PC-9 (cell line): Measurements from ENCODE around the gene TRIM31. TPM values are rescaled to one million over a fixed set of nuclear protein-coding genes. Genes with fewer than 3 reads are reported as not detected.

ENCODE experiments used
- BruUV-seq: library from RNA; stranded (reverse); fragments of 400-500 nt; replicated peaks from 2 replicates; lab custom pipeline; 2021; lab: Mats Ljungman, UMichigan
- CTCF ChIA-PET: fragments of 300-600 bp; sonication (Branson Sonifier 250); formaldehyde crosslinking; loops from one replicate; lab custom pipeline; 2022; ENCODE audit warnings: antibody characterized with exemption; lab: Charles Lee
- POLR2A ChIA-PET: fragments of 300-600 bp; sonication (Branson Sonifier 250); formaldehyde crosslinking; loops from one replicate; lab custom pipeline; 2022; ENCODE audit warnings: antibody characterized with exemption; ENCODE audit not compliant: unreplicated experiment; lab: Charles Lee
- DNase-seq, 2 experiments: peaks; one replicate each; pipeline versions ENCODE4 v3.0.0 to v3.0.0-alpha.2; 2015 to 2022; ENCODE audit warnings: mixed read lengths in 1 of 2
- H2AFZ ChIP-seq: fragments of 200-600 bp; sonication (generic); 2 replicates; pipeline ENCODE4 v1.8.1; 2017; ENCODE audit warnings: antibody characterized with exemption
- H3F3A ChIP-seq: fragments of 200-600 bp; sonication (generic); 2 replicates; pipeline ENCODE4 v1.8.1; 2017; ENCODE audit warnings: antibody characterized with exemption, mild to moderate bottlenecking, low read depth; ENCODE audit not compliant: insufficient read depth
- H3K27ac ChIP-seq: fragments of 200-600 bp; sonication (generic); 2 replicates; pipeline ENCODE4 v1.6.1; 2016; ENCODE audit warnings: mixed run types
- H3K27me3 ChIP-seq: fragments of 200-600 bp; sonication (generic); 2 replicates; pipeline ENCODE4 v1.6.1; 2016; ENCODE audit warnings: low read depth, mixed run types; ENCODE audit not compliant: insufficient read depth
- H3K36me3 ChIP-seq: fragments of 200-600 bp; sonication (generic); 2 replicates; pipeline ENCODE4 v1.6.1; 2016; ENCODE audit warnings: low read depth, mixed run types
- H3K4me1 ChIP-seq: fragments of 200-600 bp; sonication (generic); replicated peaks from 2 replicates; pipeline ENCODE4 v1.6.1; 2016; ENCODE audit warnings: mixed run types; ENCODE audit not compliant: insufficient read depth
- H3K4me2 ChIP-seq: fragments of 200-600 bp; sonication (generic); 2 replicates; pipeline ENCODE4 v1.6.1; 2017; ENCODE audit warnings: mixed run types
- H3K4me3 ChIP-seq: fragments of 200-600 bp; sonication (generic); 2 replicates; pipeline ENCODE4 v1.6.1; 2016; ENCODE audit warnings: mixed run types
- H3K79me2 ChIP-seq: fragments of 200-600 bp; sonication (generic); 2 replicates; pipeline ENCODE4 v1.6.1; 2017; ENCODE audit warnings: low read depth, mixed run types
- H3K9me2 ChIP-seq: fragments of 200-600 bp; sonication (generic); 2 replicates; pipeline ENCODE4 v1.8.1; 2017; ENCODE audit warnings: mild to moderate bottlenecking; ENCODE audit not compliant: insufficient read depth
- H3K9me3 ChIP-seq: fragments of 200-600 bp; sonication (generic); 2 replicates; pipeline ENCODE4 v1.8.1; 2016; ENCODE audit warnings: low read depth; ENCODE audit not compliant: insufficient read depth
- H4K20me1 ChIP-seq: fragments of 200-600 bp; sonication (generic); 2 replicates; pipeline ENCODE4 v1.8.1; 2017; ENCODE audit not compliant: insufficient read depth
- CTCF ChIP-seq: fragments of 200-600 bp; sonication (generic); conservative IDR thresholded peaks from 2 replicates; pipeline ENCODE4 v1.6.1; 2017; ENCODE audit warnings: mixed run types, antibody characterized with exemption, mild to moderate bottlenecking, moderate library complexity
- EZH2 ChIP-seq: fragments of 200-600 bp; sonication (generic); IDR thresholded peaks from 2 replicates; pipeline ENCODE4 v1.8.0; 2017; ENCODE audit warnings: antibody characterized with exemption, low read depth
- intact Hi-C: fragments of 100-400 bp; cut with micrococcal nuclease; formaldehyde crosslinking; loops from one replicate; pipeline ENCODE4 v1.10.0; 2022; ENCODE audit not compliant: unreplicated experiment
- total RNA-seq: library from RNA; stranded (reverse); gene quantifications from 2 replicates; pipeline ENCODE4 v1.2.3, GENCODE V29; 2021

TRIM31 gene
- total RNA-seq, 1 experiment from 2014 or later = not detected

DNA sequence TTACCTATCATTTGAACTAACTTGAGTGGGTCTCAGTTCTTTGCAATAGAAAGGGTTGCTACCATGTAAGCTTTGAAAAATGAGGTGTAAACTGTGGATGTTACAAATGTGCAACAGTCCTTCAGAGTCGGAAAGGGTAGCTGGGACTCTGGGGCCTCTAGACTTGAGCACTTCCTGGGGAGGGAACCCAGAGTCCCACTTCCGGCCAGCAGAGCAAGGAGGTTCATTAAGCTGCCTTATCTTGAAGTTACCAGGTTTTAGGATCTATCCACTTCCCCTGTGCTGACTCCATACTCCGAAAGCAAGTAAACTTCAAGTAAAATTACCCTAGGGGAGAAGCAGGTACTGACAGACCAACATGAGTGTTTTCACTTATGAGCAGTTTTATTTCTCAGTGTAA is 38.7 kb upstream of the TRIM31 start:
- H3K27me3 ChIP-seq = no peaks in the 10 kb centered on the region
- no peaks in the 10 kb centered on the region for H3K36me3 ChIP-seq
- H2AFZ ChIP-seq = no peak overlapping the region
- POLR2A ChIA-PET = interaction anchor here (0.6 kb wide), 1 partner anchor 26 kb away, joined by 3 read pairs; no protein-coding TSS in a partner anchor
- no TSS peak for BruUV-seq
- no peak for DNase-seq
- H3K4me1 ChIP-seq = peaks cover 16% of the 10 kb centered on the region; the same call in 1 of the 2 replicates
- H3K27ac ChIP-seq = no peak overlapping the region
- H3K9me2 ChIP-seq = no peaks in the 10 kb centered on the region
- no peaks in the 10 kb centered on the region for H3F3A ChIP-seq
- no peak for TF ChIP-seq CTCF
- no peak for TF ChIP-seq EZH2
- no peak overlapping the region for H3K4me2 ChIP-seq
- H3K79me2 ChIP-seq = no peaks in the 10 kb centered on the region
- H3K9me3 ChIP-seq = no peaks in the 10 kb centered on the region
- CTCF ChIA-PET = no interaction called here
- no peak overlapping the region for H3K4me3 ChIP-seq
- intact Hi-C loops = no loop called here
- no peaks in the 10 kb centered on the region for H4K20me1 ChIP-seq

DNA sequence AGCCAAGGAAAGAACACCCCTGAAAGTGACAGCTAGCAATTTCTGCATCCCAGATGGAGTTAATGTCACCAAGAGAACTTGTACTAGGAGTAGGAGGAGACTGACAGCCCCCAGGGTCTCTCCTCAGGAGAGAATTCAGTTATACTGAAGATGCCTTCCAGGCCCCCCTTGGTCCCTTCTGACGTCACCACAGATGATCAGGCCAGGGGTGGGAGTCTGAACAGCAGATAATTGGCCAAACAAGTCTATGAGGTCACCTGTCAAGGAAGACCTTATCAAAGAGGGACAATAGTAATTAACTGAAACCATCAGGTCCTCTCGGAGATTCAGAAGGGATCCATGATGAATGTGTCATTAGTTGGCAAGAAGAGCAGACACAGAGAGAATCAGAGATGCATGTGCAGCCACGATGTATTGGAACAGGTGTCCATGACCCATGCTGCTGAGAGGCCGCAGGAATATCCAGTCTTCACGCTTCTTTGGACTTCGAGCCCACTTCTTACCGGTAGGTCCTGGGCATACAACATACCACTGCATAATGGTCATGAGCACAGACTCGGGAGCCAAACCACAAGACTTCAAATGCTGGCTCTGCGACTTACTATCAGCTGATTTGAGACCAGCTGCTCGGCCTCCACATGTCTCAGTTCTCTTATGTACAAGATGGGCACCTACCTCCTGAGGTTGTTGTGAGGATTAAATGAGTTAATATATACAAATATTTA is 37.9 kb upstream of the TRIM31 start:
- Histone ChIP-seq H3K4me3 (no peak overlapping the region), H2AFZ (no peak overlapping the region), H3K4me1 (peaks cover 10% of the 10 kb centered on the region; the same call in 1 of the 2 replicates), H3K27ac (no peak overlapping the region), H3K9me2 (no peaks in the 10 kb centered on the region), H3K36me3 (no peaks in the 10 kb centered on the region), H3K9me3 (no peaks in the 10 kb centered on the region), H4K20me1 (no peaks in the 10 kb centered on the region), H3K79me2 (no peaks in the 10 kb centered on the region), H3F3A (no peaks in the 10 kb centered on the region), H3K4me2 (no peak overlapping the region), H3K27me3 (no peaks in the 10 kb centered on the region)
- POLR2A ChIA-PET = interaction anchor here (0.6 kb wide), 1 partner anchor 25 kb away, joined by 3 read pairs; no protein-coding TSS in a partner anchor
- CTCF ChIA-PET = no interaction called here
- TF ChIP-seq CTCF = no peak
- TF ChIP-seq EZH2 = no peak
- no peak for DNase-seq
- intact Hi-C loops = no loop called here
- no TSS peak for BruUV-seq

DNA sequence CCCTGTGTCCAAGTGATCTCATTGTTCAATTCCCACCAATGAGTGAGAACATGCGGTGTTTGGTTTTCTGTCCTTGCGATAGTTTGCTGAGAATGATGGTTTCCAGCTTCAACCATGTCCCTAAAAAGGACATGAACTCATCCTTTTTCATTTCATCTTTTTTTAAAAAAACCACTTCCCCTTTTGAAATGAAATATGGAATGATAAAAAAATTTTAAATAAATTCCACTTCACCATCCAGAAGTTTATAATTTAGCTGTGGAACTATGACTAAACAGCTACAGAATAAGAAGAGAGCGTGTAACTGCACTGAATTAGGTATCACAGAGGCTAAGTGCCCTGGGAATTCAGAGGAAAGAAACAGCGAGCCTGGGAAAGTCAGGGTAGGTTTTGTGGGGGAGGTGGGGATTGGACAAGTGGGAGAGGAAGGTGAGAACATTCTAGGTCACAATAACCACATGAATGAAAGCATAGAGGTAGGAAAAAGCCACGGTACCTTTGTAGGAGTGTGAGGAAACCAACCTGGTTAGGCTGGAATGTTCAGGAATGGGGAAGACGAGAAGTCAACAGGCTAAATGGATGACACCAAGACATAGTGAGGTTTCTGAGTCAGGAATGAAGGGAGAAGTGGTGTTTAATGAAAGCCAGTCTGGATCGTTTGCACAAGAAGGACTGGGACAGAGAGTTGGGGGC is 37.1 kb upstream of the TRIM31 start:
- no peak for DNase-seq
- Histone ChIP-seq H3K9me2 (no peaks in the 10 kb centered on the region), H3F3A (no peaks in the 10 kb centered on the region), H3K4me2 (no peak overlapping the region), H2AFZ (no peak overlapping the region), H3K4me1 (peaks cover 7% of the 10 kb centered on the region; the same call in 1 of the 2 replicates), H3K27me3 (no peaks in the 10 kb centered on the region), H3K27ac (no peak overlapping the region), H3K9me3 (no peaks in the 10 kb centered on the region), H3K79me2 (no peaks in the 10 kb centered on the region), H4K20me1 (no peaks in the 10 kb centered on the region), H3K36me3 (no peaks in the 10 kb centered on the region), H3K4me3 (no peak overlapping the region)
- ChIA-PET POLR2A (no interaction called here), CTCF (no interaction called here)
- intact Hi-C loops = no loop called here
- no peak for TF ChIP-seq CTCF
- TF ChIP-seq EZH2 = no peak
- no TSS peak for BruUV-seq
